Right atrium auricular region (tissue), 2 donors: Measurements from ENCODE around the gene ARIH2. TPM values are rescaled to one million over a fixed set of nuclear protein-coding genes. Genes with fewer than 3 reads are reported as not detected.

Source experiments
- DNase-seq: peaks from one replicate; pipeline ENCODE4 v3.0.0-alpha.2; 2019; ENCODE audit warnings: low spot score
- H3K27ac ChIP-seq, 2 donors: fragments of 200-600 bp; sonication (generic); 1 replicate in 1 of 2; 2 replicates in 1 of 2; pipeline ENCODE4 v1.5.1; 2016 to 2019
- H3K27me3 ChIP-seq, 2 donors: fragments of 200-600 bp; sonication (generic); one replicate each; pipeline versions ENCODE4 v1.5.1 to v1.6.0; 2017 to 2019
- H3K36me3 ChIP-seq: fragments of 200-600 bp; sonication (generic); one replicate; pipeline ENCODE4 v1.5.1; 2016
- H3K4me1 ChIP-seq, 2 donors: fragments of 200-600 bp; sonication (generic); one replicate each; pipeline versions ENCODE4 v1.5.1 to v1.6.0; 2017 to 2019
- H3K4me3 ChIP-seq, 2 donors: fragments of 200-600 bp; sonication (generic); 1 replicate in 1 of 2; 2 replicates in 1 of 2; pipeline ENCODE4 v1.5.1; 2017 to 2019; ENCODE audit warnings: mild to moderate bottlenecking in 1 of 2, moderate library complexity in 1 of 2
- H3K9me3 ChIP-seq, 2 donors: fragments of 200-600 bp; sonication (generic); one replicate each; pipeline ENCODE4 v1.5.1; 2019
- CTCF ChIP-seq, 2 donors: fragments of 200-600 bp; sonication (generic); IDR thresholded peaks; one replicate each; pipeline ENCODE4 v1.5.1; 2019; ENCODE audit warnings: antibody characterized with exemption in 2 of 2
- total RNA-seq, 2 donors: library from RNA; depleted of rRNA; stranded (reverse); fragments of >200 nt; gene quantifications; one replicate each; pipeline ENCODE4 v1.1.0, GENCODE V29; 2016

The ARIH2 gene
- total RNA-seq, 2 donors from 2014 or later, result 135 to 140 TPM

- DNase-seq, result no peak
- no peak for TF ChIP-seq CTCF (IDR thresholded peaks at IDR 0.05)
- H3K36me3 ChIP-seq, result peaks cover 96% of the 10 kb centered on the region
Measured at GRCh38 chr3:48979451-48979850, 60.8 kb downstream of the ARIH2 start.

GRCh38 chr3:48980295-48980694 is 61.7 kb downstream of the ARIH2 start:
- no peak for DNase-seq
- no peaks in the 10 kb centered on the region for H3K27me3 ChIP-seq
- H3K9me3 ChIP-seq, result no peaks in the 10 kb centered on the region
- no peak overlapping the region for H3K27ac ChIP-seq
- TF ChIP-seq CTCF (IDR thresholded peaks at IDR 0.05), result no peak
- H3K4me3 ChIP-seq, result no peak overlapping the region
- peaks cover 91% of the 10 kb centered on the region for H3K36me3 ChIP-seq
- no peaks in the 10 kb centered on the region for H3K4me1 ChIP-seq

More at GRCh38 chr3:48979451-48979850, 60.8 kb downstream of the ARIH2 start:
- H3K4me3 ChIP-seq, result no peak overlapping the region
- no peaks in the 10 kb centered on the region for H3K27me3 ChIP-seq
- no peak overlapping the region for H3K27ac ChIP-seq
- no peaks in the 10 kb centered on the region for H3K4me1 ChIP-seq
- H3K9me3 ChIP-seq, result no peaks in the 10 kb centered on the region

GRCh38 chr3:48982016-48982415 is 63.4 kb downstream of the ARIH2 start:
- Histone ChIP-seq H3K9me3 (no peaks in the 10 kb centered on the region), H3K4me1 (no peaks in the 10 kb centered on the region), H3K27me3 (no peaks in the 10 kb centered on the region), H3K4me3 (no peak overlapping the region), H3K36me3 (peaks cover 88% of the 10 kb centered on the region), H3K27ac (no peak overlapping the region)
- DNase-seq, result no peak
- no peak for TF ChIP-seq CTCF (IDR thresholded peaks at IDR 0.05)

GRCh38 chr3:48982686-48983085 is 64.0 kb downstream of the ARIH2 start:
- H3K9me3 ChIP-seq, result no peaks in the 10 kb centered on the region
- H3K4me3 ChIP-seq, result no peak overlapping the region
- no peaks in the 10 kb centered on the region for H3K27me3 ChIP-seq
- H3K4me1 ChIP-seq, result no peaks in the 10 kb centered on the region
- no peak for DNase-seq
- no peak for TF ChIP-seq CTCF (IDR thresholded peaks at IDR 0.05)
- H3K36me3 ChIP-seq, result peaks cover 81% of the 10 kb centered on the region
- no peak overlapping the region for H3K27ac ChIP-seq

GRCh38 chr3:48983096-48983495 is 64.5 kb downstream of the ARIH2 start:
- Histone ChIP-seq H3K36me3 (peaks cover 77% of the 10 kb centered on the region), H3K4me3 (no peak overlapping the region), H3K4me1 (no peaks in the 10 kb centered on the region), H3K27ac (no peak overlapping the region), H3K9me3 (no peaks in the 10 kb centered on the region), H3K27me3 (no peaks in the 10 kb centered on the region)
- no peak for DNase-seq
- TF ChIP-seq CTCF (IDR thresholded peaks at IDR 0.05), result no peak

- Histone ChIP-seq H3K27ac (no peak overlapping the region), H3K4me3 (no peak overlapping the region), H3K36me3 (peaks cover 62% of the 10 kb centered on the region), H3K27me3 (no peaks in the 10 kb centered on the region), H3K4me1 (peaks cover 0 to 9% of the 10 kb centered on the region in 2 donors), H3K9me3 (no peaks in the 10 kb centered on the region)
- TF ChIP-seq CTCF (IDR thresholded peaks at IDR 0.05), result no peak
- DNase-seq, result no peak
Measured at GRCh38 chr3:48984663-48985062, 66.0 kb downstream of the ARIH2 start.
